Medulla oblongata (tissue), 1 donor: ENCODE data around the gene PAX1.

Experiments
- DNase-seq: peaks from one replicate; pipeline ENCODE4 v3.0.0-alpha.2; 2015; ENCODE audit errors: extremely low spot score

Gene PAX1

GRCh38 chr20:21705575-21706260, at the start of gene PAX1:
Gene PAX1 (plus strand): TSS chr20:21705664. CDS start chr20:21705713, 49 bp downstream.
- DNase-seq: no peak

- DNase-seq: no peak
These were observed 49.0 kb upstream of the PAX1 start for GRCh38 chr20:21656308-21657067.

GRCh38 chr20:21661488-21662055, 43.9 kb upstream of the PAX1 start:
- DNase-seq: no peak

DNA sequence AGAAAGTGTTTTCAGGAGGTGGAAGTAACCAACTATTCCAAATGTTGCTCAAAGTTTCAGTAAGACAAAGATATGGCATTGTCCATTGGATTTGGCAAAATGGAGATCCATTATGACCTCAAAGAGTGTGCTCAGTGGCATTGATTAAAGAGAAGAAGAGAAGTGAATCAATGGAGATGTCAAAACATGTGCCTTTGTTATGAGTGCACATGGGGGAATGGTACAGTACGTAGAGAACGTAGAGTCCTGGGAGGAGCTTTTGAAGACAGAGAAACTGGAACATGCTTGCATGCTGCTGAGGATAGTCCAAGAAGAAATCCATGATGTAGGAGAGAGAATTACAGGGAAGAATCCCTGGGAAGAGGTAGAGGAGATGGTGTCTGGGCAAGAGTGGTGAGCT, 42.0 kb upstream of the PAX1 start:
- DNase-seq: no peak

GRCh38 chr20:21665687-21666446, 39.6 kb upstream of the PAX1 start:
- no peak for DNase-seq

- DNase-seq: no peak
These were observed 35.3 kb upstream of the PAX1 start for GRCh38 chr20:21670126-21670525.

DNA sequence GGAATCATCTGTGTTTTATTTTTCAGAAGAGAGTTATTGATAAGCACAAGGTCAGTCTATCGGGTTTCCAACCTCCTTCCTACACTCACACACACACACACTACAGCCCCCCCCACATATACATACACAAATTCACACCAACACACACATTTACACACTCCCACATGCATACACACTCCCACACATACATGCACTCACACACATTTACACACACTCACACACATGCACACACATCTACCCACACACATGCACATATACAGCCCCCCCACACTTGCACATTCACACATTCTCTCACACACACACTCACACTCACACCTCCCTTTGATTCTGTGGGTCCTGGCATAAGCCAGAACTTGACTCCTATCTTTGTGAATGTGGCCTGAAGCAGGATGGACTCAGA, 34.5 kb upstream of the PAX1 start:
- DNase-seq: no peak

DNA sequence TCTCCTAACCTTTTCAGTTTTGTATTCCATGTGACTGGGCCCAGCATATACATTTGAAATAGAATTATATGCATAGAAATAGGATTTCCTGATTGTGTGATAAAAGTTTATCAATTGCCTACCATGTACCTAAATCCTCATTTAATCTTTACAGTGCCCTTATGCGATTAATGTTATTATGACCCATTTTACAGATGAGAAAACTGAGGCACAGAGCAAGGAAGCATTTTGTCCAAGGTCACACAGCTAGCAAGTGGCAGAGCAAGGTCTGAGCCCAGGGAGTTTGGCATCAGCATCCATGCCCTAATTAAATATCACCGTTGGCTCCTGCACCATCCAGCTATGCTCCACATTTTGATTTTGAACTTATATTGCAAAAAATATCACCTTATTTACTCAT, 28.2 kb upstream of the PAX1 start:
- no peak for DNase-seq

DNA sequence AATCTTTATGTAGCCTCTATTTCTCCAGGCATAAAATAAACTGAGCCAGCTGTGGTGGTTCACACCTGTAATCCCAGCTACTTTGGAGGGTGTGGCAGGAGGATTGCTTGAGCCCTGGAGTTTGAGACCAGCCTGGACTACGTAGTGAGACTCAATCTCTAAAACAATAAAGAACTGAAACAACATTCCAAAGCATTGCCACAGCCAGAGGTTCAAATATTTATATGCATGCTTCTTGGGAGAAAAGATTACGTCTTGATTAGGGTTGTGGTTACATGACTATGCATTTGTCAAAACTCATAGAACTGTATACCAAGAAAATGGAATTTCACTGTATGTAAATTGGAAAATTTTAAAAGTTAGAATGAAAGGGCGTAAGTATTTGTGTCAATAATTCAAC, 27.7 kb upstream of the PAX1 start:
- DNase-seq: no peak

GRCh38 chr20:21681234-21681921, 24.1 kb upstream of the PAX1 start:
- DNase-seq: peak; percentile 3

GRCh38 chr20:21681922-21682318, 23.5 kb upstream of the PAX1 start:
- DNase-seq: no peak

- peak; percentile 21 for DNase-seq
These were observed 22.9 kb upstream of the PAX1 start for GRCh38 chr20:21682521-21682954.

- DNase-seq: no peak
These were observed 20.8 kb upstream of the PAX1 start for GRCh38 chr20:21684671-21685070.

DNA sequence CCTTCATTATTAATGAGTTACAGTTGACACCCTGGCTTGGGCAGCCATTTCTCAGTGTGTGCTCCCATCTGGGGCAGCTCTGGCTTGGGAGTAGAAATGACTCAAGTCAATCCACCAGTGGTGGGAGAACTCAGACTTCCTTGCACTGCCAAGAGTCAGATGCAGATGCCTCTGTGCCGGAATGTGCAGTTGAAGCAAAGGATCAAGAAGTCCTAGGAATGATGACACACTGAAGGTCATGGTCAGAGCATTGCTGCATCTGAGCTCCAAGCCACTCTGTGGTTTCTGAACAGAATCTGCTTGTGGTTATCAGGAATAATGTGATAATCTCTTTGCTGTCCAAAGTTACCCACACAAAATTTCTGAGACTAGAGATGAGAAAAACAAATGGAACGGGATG, 19.5 kb upstream of the PAX1 start:
- no peak for DNase-seq

GRCh38 chr20:21693322-21693721, 12.1 kb upstream of the PAX1 start:
- peak; percentile 4 for DNase-seq

GRCh38 chr20:21698494-21699215, 6.8 kb upstream of the PAX1 start:
- no peak for DNase-seq

DNA sequence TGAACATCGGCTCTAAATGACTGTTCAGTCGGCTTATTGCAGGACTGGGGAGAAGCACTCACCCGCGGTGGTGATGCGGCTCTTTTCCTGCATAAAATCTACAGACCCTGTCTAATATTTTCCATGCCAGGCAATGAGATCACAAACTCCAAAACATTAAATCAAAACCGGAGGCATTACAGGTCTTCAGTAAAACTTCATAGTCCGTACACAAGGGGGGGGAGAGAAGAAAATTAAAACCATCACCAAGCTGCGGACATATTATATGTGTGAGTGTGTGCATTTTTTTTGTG, 6.3 kb upstream of the PAX1 start:
- DNase-seq: no peak

DNA sequence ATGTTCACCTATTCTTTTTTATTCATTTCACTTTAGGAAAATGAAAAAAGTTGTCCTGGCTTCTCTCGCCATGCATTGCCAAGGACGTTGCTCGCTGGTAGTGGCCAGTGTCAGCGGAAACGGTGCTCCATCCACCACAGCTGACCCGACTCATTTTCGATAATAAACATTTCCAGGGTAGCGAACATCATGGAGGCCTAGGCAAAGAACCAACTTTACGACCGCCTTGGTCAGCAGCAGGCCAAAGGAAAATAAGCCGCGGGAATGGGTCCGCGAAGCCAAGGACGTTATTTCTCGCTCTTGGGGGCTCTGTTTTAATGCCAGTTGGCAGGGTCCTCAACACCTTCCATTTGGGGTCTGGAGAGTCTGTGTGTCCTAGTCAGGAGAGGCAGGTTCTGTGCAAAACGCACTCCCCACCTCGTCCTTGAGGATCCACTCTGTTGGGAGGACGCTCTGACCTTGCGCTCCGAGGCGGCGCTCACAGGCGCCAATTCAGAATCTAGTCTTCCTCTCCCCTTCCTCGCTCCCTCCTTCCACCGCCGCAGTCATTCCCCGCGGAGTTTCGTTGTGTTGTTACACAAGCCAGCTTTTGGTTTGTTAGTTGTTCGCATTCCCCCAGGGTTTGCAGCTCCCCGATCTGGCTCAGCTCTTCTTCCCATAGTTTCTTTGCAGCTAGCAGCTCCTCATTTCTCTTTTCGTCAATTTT, 4.1 kb upstream of the PAX1 start:
- DNase-seq: no peak

DNA sequence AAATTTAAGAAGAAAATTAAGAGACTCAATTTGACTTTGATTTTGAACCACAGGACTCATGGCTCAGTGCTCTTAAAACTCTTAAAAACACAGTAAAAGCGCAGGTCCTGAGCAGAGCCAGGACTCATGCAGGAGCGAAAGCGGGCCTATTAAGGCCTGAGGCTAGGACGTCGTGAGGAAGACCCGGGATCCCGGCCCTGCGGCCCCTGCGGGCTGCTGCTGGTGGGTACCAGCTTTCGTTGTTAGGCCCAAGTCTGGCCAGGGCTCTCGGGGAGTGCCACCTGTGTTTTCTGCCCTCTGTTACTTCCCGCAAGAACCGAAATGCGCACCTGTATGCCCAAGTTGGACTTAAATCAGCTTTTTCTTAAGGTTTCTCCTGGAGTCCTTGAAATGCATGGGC, 3.4 kb upstream of the PAX1 start:
- DNase-seq: no peak
